ENCODE measurements around the gene AMZ2. TPM values are rescaled to one million over a fixed set of nuclear protein-coding genes. Genes with fewer than 3 reads are reported as not detected.
A peak's percentile ranks its signal among the peaks of the same experiment; 100 is the strongest.

AMZ2 gene
- total RNA-seq, 2 experiments from 2014 or later: 63.0 to 64.9 TPM

GRCh38 chr17:68289936-68290267, 42.1 kb downstream of the AMZ2 start:
- Histone ChIP-seq H3K36me3 (ENCODE audit: insufficient read depth, low read length) (peaks cover 2% of the 10 kb centered on the region), H3K27me3 (ENCODE audit: control insufficient read depth in 1 of 2, insufficient read depth in 2 of 2, low read length in 2 of 2) (no peaks in the 10 kb centered on the region), H3K4me3 (ENCODE audit: low read length) (peak overlapping the region; percentile 91), H3K4me1 (ENCODE audit: insufficient read depth, low read length) (peaks cover 50% of the 10 kb centered on the region), H3K9me3 (ENCODE audit: control insufficient read depth in 1 of 2, insufficient read depth in 1 of 2, low read length in 2 of 2) (no peaks in the 10 kb centered on the region), H3K27ac (ENCODE audit: low read depth in 1 of 2, low read length in 2 of 2) (peak overlapping the region; percentile 85 to 93)
- Mint-ChIP-seq H3K4me1 (ENCODE audit: low read depth) (peaks cover 62% of the 10 kb centered on the region), H3K27me3 (no peaks in the 10 kb centered on the region), H3K27ac (peak overlapping the region; percentile 98), H3K4me3 (peak overlapping the region; percentile 98), H3K36me3 (ENCODE audit: low read depth) (peaks cover 9% of the 10 kb centered on the region), H3K9me3 (no peaks in the 10 kb centered on the region)
- DNase-seq (peak in 1 of 14 experiments; percentile 25), ATAC-seq (ENCODE audit: poor library complexity) (no peak)
- intact Hi-C loops (cut with DNase I, micrococcal nuclease): loop anchor here in 1 of 2 experiments (2.0 to 5.0 kb wide), 3 partner anchors 27 to 147 kb away; partner anchors contain the start of gene AMZ2
- POLR2A ChIA-PET: interaction anchor here (0.6 to 6.3 kb wide), 25 partner anchors 10 to 223 kb away, joined by 3 to 104 read pairs (median 6); partner anchors contain the start of genes AMZ2, PRKAR1A and WIPI1
- no peak for TF ChIP-seq CTCF (IDR thresholded peaks at IDR 0.05)
- CTCF ChIA-PET: interaction anchor here (0.9 to 1.0 kb wide), 2 partner anchors 26 to 30 kb away, joined by 3 read pairs; no protein-coding TSS in a partner anchor

GRCh38 chr17:68290268-68290954, 42.6 kb downstream of the AMZ2 start:
- Histone ChIP-seq H3K36me3 (ENCODE audit: insufficient read depth, low read length) (no peaks in the 10 kb centered on the region), H3K9me3 (ENCODE audit: control insufficient read depth in 1 of 2, insufficient read depth in 1 of 2, low read length in 2 of 2) (no peaks in the 10 kb centered on the region), H3K4me3 (ENCODE audit: low read length) (peak overlapping the region; percentile 91), H3K4me1 (ENCODE audit: insufficient read depth, low read length) (peaks cover 55% of the 10 kb centered on the region), H3K27me3 (ENCODE audit: control insufficient read depth in 1 of 2, insufficient read depth in 2 of 2, low read length in 2 of 2) (no peaks in the 10 kb centered on the region), H3K27ac (ENCODE audit: low read depth in 1 of 2, low read length in 2 of 2) (peak overlapping the region; percentile 85 to 93)
- DNase-seq (peak; percentile 39 to 87 (median 56)), ATAC-seq (ENCODE audit: poor library complexity) (peak; percentile 2)
- peaks cover 67% of the 10 kb centered on the region for H3K4me1 Mint-ChIP-seq (ENCODE audit: low read depth)
- H3K36me3 Mint-ChIP-seq (ENCODE audit: low read depth): peaks cover 9% of the 10 kb centered on the region
- ChIA-PET CTCF (interaction anchor here (1.0 to 2.4 kb wide), 4 partner anchors 27 to 146 kb away, joined by 3 to 8 read pairs (median 3); no protein-coding TSS in a partner anchor), POLR2A (interaction anchor here (0.6 to 6.3 kb wide), 48 partner anchors 11 to 222 kb away, joined by 3 to 104 read pairs (median 6); partner anchors contain the start of genes AMZ2, PRKAR1A and WIPI1)
- no peak for TF ChIP-seq CTCF (IDR thresholded peaks at IDR 0.05)
- H3K4me3 Mint-ChIP-seq: peak overlapping the region; percentile 98
- intact Hi-C loops (cut with DNase I, micrococcal nuclease): loop anchor here in 1 of 2 experiments (2.0 to 5.0 kb wide), 3 partner anchors 28 to 146 kb away; partner anchors contain the start of gene AMZ2
- H3K27me3 Mint-ChIP-seq: no peaks in the 10 kb centered on the region
- H3K9me3 Mint-ChIP-seq: no peaks in the 10 kb centered on the region
- H3K27ac Mint-ChIP-seq: peak overlapping the region; percentile 98

GRCh38 chr17:68290955-68291835, 43.4 kb downstream of the AMZ2 start, which contains the start of the genes ARSG and SLC16A6:
ARSG (plus strand) TSS chr17:68291495; CDS start chr17:68307494, 15,999 bp downstream.
SLC16A6 (minus strand) TSS chr17:68291127; CDS start chr17:68278320, 12,807 bp downstream.
- ATAC-seq (ENCODE audit: poor library complexity): peak; percentile 38
- peaks cover 71% of the 10 kb centered on the region for H3K4me1 Mint-ChIP-seq (ENCODE audit: low read depth)

More at GRCh38 chr17:68290955-68291835, 43.4 kb downstream of the AMZ2 start, which contains the start of the genes ARSG and SLC16A6:
- Mint-ChIP-seq H3K27ac (peak within 1 kb of the TSS; percentile 98), H3K27me3 (no peaks in the 10 kb centered on the region), H3K9me3 (no peaks in the 10 kb centered on the region), H3K4me3 (peak within 1 kb of the TSS; percentile 98), H3K36me3 (ENCODE audit: low read depth) (peaks cover 9% of the 10 kb centered on the region)
- H3K4me1 ChIP-seq (ENCODE audit: insufficient read depth, low read length): peaks cover 63% of the 10 kb centered on the region
- intact Hi-C loops (cut with DNase I, micrococcal nuclease): loop anchor here in 1 of 2 experiments (1.0 to 5.0 kb wide), 4 partner anchors 28 to 146 kb away; partner anchors contain the start of gene AMZ2
- ChIA-PET POLR2A (interaction anchor here (0.6 to 6.3 kb wide), 55 partner anchors 9 to 1035 kb away, joined by 3 to 104 read pairs (median 6); partner anchors contain the start of genes ABCA5, AMZ2, KPNA2 and PRKAR1A), CTCF (interaction anchor here (1.3 to 2.4 kb wide), 4 partner anchors 28 to 145 kb away, joined by 3 to 8 read pairs (median 3); no protein-coding TSS in a partner anchor)
- no peaks in the 10 kb centered on the region for H3K27me3 ChIP-seq (ENCODE audit: control insufficient read depth in 1 of 2, insufficient read depth in 2 of 2, low read length in 2 of 2)
- H3K36me3 ChIP-seq (ENCODE audit: insufficient read depth, low read length): no peaks in the 10 kb centered on the region
- no peaks in the 10 kb centered on the region for H3K9me3 ChIP-seq (ENCODE audit: control insufficient read depth in 1 of 2, insufficient read depth in 1 of 2, low read length in 2 of 2)
- peak within 1 kb of the TSS; percentile 85 to 93 for H3K27ac ChIP-seq (ENCODE audit: low read depth in 1 of 2, low read length in 2 of 2)
- H3K4me3 ChIP-seq (ENCODE audit: low read length): peak within 1 kb of the TSS; percentile 91
- no peak for TF ChIP-seq CTCF (IDR thresholded peaks at IDR 0.05)
- peak; percentile 68 to 94 (median 80) for DNase-seq
